KOPT-K1 (cell line): ENCODE data around the gene PSMF1.
"Not testable (repeated sequence)": the region's sequence is repeated elsewhere in the genome, so short reads cannot be mapped to it uniquely, and the experiment has no call there.

Experiments used
- H3K27ac ChIP-seq: fragments of 200-600 bp; sonication (generic); 2 replicates; pipeline ENCODE4 v1.5.1; 2016; ENCODE audit warnings: antibody characterized with exemption, mild to moderate bottlenecking, low read depth, low read length; ENCODE audit not compliant: poor library complexity, severe bottlenecking
- H3K36me3 ChIP-seq: fragments of 200-600 bp; sonication (generic); 2 replicates; pipeline ENCODE4 v1.5.1; 2017; ENCODE audit warnings: antibody characterized with exemption, mild to moderate bottlenecking, low read length, moderate library complexity; ENCODE audit not compliant: insufficient read depth
- H3K9me3 ChIP-seq: fragments of 200-600 bp; sonication (generic); 2 replicates; pipeline ENCODE4 v1.5.1; 2017; ENCODE audit warnings: antibody characterized with exemption, low read length, mild to moderate bottlenecking; ENCODE audit not compliant: insufficient read depth, poor library complexity, severe bottlenecking

PSMF1 gene

DNA sequence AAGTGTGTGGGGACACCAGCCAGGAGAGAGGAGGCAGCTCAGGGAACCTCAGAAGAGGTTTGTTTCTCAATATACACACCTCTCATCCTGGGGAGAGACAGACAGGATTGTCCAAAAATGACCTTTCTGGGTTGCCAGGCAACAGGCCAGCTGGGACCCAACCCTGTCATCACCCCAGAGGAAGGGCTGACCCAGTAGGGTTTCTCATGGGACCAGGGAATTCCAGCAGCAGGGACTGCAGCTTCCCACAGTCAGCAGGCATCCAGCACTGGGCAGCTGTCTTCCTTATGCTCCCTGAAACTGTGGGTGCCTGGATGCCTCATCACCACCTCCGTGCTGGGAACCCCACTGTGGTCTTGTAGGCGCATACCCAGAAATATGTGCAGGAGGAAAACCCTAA, 86.2 kb downstream of the PSMF1 start:
- H3K36me3 ChIP-seq, result no peaks in the 10 kb centered on the region
- no peaks in the 10 kb centered on the region for H3K9me3 ChIP-seq
- H3K27ac ChIP-seq, result no peak overlapping the region

DNA sequence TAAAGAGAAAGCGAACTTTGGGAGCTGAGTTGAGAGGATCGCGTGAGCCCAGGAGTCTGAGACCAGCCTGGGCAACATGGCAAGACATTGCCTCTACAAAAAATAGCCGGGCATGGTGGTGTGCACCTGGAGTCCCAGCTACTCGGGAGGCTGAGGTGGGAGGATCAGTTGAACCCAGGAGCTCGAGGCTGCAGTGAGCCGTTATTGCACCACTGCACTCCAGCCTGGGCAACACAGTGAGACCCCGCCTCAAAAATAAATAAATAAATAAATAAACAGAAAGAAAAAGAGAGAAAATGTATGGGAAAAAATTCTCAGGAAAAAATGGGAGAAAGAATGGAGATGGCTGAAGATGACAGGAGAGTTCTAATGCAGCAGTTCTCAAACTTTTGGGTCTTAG, 87.4 kb downstream of the PSMF1 start:
- Histone ChIP-seq H3K27ac (no peak overlapping the region), H3K9me3 (no peaks in the 10 kb centered on the region), H3K36me3 (no peaks in the 10 kb centered on the region)

DNA sequence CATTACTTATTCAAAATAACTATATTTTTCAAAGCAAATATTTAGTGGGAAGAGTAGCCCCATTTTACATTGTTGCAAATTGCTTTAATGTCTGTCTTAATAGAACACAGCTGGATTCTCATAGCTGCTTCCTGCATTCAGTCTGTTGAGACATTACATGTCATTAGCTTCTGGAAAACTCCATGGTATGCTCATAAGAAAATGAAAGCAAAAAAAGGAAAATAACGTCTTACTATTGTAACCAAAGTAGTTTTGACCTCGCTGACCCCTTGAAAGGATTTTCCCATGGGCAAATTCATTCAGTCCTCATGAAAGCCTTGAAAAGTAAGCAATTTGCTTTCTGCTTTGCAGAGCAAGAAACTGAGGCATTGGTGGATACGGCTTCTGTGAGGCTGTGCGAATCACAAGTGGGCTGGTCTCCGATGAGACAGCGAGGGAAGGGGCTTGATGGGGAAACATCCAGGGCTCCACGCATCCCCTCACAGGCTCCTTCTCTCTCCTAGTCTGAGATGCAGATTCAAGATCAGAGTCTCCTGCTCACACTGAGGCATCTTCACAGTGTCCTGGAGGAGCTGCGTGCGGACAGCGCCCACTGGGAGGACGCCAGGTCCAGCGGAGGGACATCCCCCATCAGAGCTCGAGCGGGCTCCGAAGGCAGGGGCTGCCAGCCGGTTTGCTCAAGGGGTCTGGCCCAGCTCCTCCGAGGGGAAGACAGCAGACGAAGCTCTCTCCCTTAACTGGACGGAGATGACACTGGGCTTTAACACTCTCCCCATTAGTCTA, 88.2 kb downstream of the PSMF1 start:
- Histone ChIP-seq H3K27ac (no peak overlapping the region), H3K36me3 (no peaks in the 10 kb centered on the region), H3K9me3 (no peaks in the 10 kb centered on the region)

DNA sequence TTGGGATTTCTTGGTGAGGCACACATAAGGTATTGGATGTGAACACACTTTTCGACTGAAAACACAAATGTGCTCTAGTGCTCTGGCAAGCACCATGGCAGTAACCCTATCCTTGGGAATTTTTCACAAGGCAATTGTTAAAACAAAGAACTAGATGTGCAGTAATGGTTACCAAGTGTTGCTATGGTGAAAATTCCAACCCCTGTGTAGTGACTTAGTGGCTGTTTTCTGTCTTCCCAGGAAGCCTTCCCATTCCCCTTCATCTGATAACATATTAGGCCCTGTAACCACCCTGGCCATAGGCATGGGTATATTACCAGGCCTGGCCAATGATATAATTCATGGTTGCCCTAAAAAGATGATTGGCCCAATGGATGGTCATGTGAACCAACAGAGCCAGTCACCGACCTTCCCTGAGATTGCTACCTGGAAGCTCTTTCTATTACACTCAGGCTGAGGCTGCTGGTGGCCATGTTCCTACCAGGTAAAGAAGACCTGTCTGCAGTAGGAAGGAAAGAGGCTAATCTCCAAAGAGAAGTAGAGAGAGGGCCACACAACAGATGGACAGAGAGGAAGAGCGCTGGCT, 89.0 kb downstream of the PSMF1 start:
- no peaks in the 10 kb centered on the region for H3K9me3 ChIP-seq
- no peaks in the 10 kb centered on the region for H3K36me3 ChIP-seq
- H3K27ac ChIP-seq, result no peak overlapping the region

DNA sequence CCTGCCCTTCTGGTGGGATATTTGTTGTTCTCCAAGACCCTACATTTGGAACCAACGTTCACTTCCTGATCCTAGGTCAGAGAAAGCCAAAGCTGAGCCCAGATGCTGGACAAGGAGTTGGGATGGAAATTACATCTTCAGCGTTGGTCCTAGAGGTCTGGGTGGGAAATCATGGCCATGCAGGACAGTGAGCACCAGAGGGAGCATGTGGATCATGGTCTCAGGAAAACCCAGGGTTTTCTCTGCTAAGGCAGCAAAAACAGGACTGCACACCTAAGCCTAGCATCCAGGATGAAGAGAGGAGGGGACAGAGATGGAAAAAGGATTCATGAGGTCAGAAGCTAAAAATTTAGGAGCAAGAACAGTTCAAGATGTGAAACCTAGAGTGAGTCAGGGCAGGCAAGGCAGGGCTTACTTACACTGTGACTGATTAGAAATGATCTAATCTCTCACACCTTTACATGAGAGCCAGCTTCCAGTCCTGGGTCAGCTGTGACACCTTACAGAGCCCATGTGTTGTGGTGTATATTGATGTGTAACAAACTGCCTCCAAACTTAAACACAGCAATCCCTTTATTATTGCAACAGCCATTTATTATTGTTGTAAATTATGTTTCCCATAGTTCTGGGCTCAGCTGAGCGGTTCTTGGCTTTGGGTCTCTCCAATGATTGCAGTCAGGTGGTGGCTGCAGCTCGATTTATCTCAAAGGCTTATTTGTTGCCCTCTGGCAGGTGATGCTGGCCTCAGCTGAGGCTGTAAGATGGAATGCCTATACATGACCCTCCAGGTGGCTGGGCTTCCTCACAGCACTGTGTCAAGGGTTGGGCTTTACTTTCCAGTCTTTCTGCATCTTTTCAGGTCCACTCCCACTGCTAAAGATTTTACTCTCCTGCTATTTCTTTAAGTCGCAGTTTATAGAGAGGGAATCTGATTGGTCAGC, 91.3 kb downstream of the PSMF1 start:
- Histone ChIP-seq H3K36me3 (no peaks in the 10 kb centered on the region), H3K27ac (no peak overlapping the region), H3K9me3 (no peaks in the 10 kb centered on the region)

DNA sequence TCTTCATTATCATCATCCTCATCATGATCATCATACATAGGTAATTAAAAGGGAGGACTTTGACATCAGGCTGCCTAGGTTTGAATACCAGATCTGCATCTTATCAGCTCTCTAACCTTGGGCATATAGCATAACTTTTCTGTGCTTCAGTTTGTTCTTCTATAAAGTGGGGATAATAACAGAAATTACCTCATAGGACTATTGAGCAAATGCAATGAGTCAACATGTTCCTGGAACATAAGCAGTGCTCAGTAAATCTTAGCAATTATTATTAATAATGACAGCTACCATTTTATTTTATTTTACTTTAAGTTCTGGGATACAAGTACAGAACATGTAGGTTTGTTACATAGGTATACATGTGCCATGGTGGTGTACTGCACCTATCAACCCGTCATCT, 92.1 kb downstream of the PSMF1 start:
- Histone ChIP-seq H3K9me3 (no peaks in the 10 kb centered on the region), H3K27ac (no peak overlapping the region), H3K36me3 (no peaks in the 10 kb centered on the region)

DNA sequence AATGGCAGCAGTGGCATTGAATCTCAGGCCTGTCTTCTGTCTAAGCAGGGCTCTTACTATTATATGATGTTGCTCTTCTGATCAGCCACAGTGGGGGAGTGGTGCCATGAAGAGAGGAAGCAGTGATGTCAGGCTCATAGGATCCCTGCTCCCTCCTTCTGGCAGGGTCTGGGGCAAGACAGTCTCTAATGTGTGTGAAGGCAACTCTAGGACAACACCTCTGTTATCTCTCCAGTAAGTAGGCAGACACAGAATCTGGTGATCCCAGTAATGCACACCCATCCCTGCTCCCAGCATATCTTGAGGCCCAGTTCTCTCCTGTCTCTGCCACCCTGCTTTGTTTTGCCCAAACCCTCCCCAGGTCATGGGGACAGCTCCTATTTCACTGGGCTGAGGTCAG, 93.6 kb downstream of the PSMF1 start:
- Histone ChIP-seq H3K9me3 (no peaks in the 10 kb centered on the region), H3K27ac (no peak overlapping the region), H3K36me3 (no peaks in the 10 kb centered on the region)

DNA sequence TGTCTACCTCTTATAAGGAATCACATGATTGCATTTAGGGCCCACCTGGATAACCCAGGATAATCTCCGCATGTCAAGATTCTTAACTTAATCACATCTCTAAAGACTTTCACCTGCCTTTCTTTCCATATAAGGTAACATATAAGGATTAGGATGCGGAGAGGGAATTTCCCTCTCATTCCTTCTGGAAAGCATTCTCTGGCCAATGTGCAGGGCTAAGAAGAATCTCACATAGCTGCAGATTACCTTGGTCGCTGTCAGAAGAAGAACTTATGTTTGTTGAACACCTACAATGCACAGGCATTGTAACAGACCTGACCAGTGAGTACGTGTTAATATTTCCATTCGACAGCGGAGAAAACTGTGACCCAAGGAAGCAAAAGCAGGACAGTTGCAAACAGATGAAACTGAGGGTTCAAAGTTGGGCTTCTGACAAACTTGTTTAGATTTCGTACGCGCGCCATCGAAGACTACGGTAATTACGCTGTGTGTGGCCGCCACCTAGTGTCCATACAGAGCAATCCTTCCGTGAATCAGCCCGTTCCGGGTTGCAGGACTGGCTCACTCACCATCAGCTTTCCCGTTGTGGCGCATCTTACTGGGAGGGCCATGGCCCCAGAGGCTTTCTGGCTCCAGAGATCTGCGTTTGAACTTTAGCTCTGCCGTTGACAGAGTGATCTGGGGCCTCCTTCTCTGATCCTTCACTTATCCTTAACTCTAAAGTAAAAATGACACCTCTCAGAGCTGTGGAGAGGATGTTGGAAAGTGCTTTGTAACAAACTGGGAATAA, 94.4 kb downstream of the PSMF1 start:
- Histone ChIP-seq H3K9me3 (no peaks in the 10 kb centered on the region), H3K27ac (no peak overlapping the region), H3K36me3 (no peaks in the 10 kb centered on the region)

DNA sequence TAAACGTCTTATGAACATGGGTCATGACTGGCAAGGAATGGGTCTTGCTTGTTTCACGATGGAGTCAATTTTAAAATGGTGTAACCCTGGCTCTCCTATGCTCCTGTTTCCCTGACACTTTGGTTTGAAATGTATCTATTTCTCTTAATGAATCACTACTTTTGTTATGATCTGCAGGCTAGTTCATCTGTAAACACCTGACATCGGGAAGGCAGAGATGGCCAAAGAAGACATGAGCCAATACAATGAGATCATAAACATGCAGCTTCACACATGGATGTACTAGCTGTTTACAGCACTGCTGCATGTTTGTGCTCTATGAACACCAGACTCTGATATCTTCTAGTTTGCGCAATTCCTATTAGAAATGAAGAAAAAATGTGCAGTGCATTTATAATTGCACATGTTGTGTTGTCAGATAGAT, 96.4 kb downstream of the PSMF1 start:
- H3K27ac ChIP-seq, result no peak overlapping the region

DNA sequence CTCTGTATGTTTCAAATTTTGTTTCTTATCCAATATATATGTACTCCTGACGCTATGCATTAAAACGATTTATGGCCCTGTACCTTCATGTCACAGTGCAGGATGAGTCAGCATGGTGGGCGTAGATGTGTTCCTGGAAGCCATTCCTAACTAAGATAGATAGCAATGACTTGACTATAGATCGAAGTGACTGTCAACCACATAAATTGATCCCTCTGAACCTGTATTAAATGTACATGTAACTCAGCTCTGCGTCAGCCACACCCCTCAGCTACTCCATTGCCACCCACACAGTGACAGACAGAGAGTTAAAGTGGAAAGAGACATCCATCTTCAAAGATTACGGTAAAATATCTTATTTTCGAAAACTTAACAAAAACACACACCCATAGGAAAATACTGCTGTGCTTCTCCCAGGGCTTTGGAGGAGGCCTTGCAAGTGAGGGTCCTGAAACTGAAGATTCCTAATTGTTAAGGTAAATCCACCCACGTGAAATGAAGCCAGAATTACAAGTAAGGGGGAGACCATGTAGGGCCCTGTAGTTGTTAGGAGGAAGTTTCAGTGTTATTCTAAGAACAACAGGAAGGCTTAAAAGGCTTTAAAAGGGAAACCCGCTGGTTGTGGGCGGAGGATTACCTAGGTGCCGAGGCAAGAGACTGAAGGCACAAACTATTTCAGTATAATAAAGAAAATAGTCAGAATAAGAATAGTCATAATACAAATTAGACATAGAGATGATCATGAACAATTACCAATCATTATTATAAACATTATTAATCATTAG, 97.2 kb downstream of the PSMF1 start:
- H3K27ac ChIP-seq, result no peak overlapping the region
- no peaks in the 10 kb centered on the region for H3K36me3 ChIP-seq
- no peaks in the 10 kb centered on the region for H3K9me3 ChIP-seq

More for the DNA sequence above, 96.4 kb downstream of the PSMF1 start:
- no peaks in the 10 kb centered on the region for H3K36me3 ChIP-seq
- no peaks in the 10 kb centered on the region for H3K9me3 ChIP-seq

DNA sequence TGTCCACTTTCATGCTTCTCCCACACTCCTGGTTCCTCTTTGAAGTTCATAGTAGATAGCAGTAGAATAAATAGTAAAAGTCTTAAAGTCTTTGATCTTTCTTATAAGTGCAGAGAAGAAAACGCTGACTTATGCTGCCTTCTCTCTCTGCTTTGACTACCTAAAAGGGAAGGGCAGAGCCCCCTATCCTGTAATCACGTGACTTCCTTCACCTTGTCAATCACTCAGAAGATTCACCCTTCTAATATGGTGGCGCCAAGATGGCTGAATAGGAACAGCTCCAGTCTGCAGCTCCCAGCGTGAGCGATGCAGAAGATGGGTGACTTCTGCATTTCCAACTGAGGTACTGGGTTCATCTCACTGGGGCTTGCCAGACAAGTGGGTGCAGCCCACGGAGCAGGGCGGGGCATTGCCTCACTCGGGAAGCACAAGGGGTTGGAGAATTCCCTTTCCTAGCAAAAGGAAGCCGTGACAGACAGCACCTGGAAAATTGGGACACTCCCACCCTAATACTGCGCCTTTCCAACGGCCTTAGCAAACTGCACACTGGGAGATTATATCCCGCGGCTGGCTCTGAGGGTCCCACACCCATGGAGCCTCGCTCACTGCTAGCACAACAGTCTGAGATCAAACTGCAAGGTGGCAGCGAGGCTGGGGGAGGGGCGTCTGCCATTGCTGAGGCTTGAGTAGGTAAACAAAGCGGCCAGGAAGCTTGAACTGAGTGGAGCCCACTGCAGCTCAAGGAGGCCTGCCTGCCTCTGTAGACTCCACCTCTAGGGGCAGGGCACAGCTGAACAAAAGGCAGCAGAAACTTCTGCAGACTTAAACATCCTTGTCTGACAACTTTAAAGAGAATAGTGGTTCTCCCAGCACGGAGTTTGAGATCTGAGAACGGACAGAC, 98.4 kb downstream of the PSMF1 start:
- H3K9me3 ChIP-seq, H3K36me3 ChIP-seq, H3K27ac ChIP-seq: not testable (repeated sequence)
